Smooth muscle cell (in vitro differentiated cells): ENCODE data around the gene PRR18. TPM values are rescaled to one million over a fixed set of nuclear protein-coding genes. Genes with fewer than 3 reads are reported as not detected.

Experiments
- DNase-seq: peaks from one replicate; lab custom pipeline; 2025; ENCODE audit not compliant: unreplicated experiment; lab: John Stamatoyannopoulos, UW
- H2AFZ ChIP-seq: fragments of 200-600 bp; sonication (generic); 2 replicates; pipeline ENCODE4 v1.6.0; 2016; ENCODE audit warnings: antibody characterized with exemption, low read depth, mild to moderate bottlenecking
- H3F3A ChIP-seq: fragments of 200-600 bp; sonication (generic); 2 replicates; pipeline ENCODE4 v1.6.0; 2017; ENCODE audit warnings: antibody characterized with exemption, low read depth
- H3K27ac ChIP-seq: fragments of 200-600 bp; sonication (generic); 2 replicates; pipeline ENCODE4 v1.5.1; 2016; ENCODE audit warnings: low read depth, mild to moderate bottlenecking
- H3K27me3 ChIP-seq: fragments of 200-600 bp; sonication (generic); 2 replicates; pipeline ENCODE4 v1.6.1; 2016; ENCODE audit warnings: low read depth, mild to moderate bottlenecking
- H3K36me3 ChIP-seq: fragments of 200-600 bp; sonication (generic); 2 replicates; pipeline ENCODE4 v1.5.1; 2016; ENCODE audit warnings: low read depth
- H3K4me1 ChIP-seq: fragments of 200-600 bp; sonication (generic); 2 replicates; pipeline ENCODE4 v1.5.1; 2016; ENCODE audit warnings: low read depth
- H3K4me2 ChIP-seq: fragments of 200-600 bp; sonication (generic); 2 replicates; pipeline ENCODE4 v1.6.0; 2016; ENCODE audit warnings: mild to moderate bottlenecking
- H3K4me3 ChIP-seq: fragments of 200-600 bp; sonication (generic); 2 replicates; pipeline ENCODE4 v1.5.1; 2016; ENCODE audit warnings: mild to moderate bottlenecking
- H3K79me2 ChIP-seq: fragments of 200-600 bp; sonication (generic); 2 replicates; pipeline ENCODE4 v1.6.0; 2016; ENCODE audit warnings: low read depth, mild to moderate bottlenecking
- H3K9ac ChIP-seq: fragments of 200-600 bp; sonication (generic); 2 replicates; pipeline ENCODE4 v1.6.0; 2016; ENCODE audit warnings: low read depth
- H3K9me3 ChIP-seq: fragments of 200-600 bp; sonication (generic); replicated peaks from 2 replicates; pipeline ENCODE4 v1.5.1; 2016; ENCODE audit warnings: low read depth
- H4K20me1 ChIP-seq: fragments of 200-600 bp; sonication (generic); 2 replicates; pipeline ENCODE4 v1.6.0; 2016; ENCODE audit warnings: low read depth
- WGBS: methylation state at CpG from one replicate; pipeline ENCODE4 v1.1.7; 2016; ENCODE audit warnings: low lambda C conversion rate; 5-methylcytosine and 5-hydroxymethylcytosine counted together
- polyA plus RNA-seq: library from polyadenylated mRNA; unstranded; fragments of >200 nt; fragmentation: Nextera tagmentation; extraction: Ambion mirVana; gene quantifications from 2 replicates; pipeline ENCODE4 v1.2.1, GENCODE V29; 2016
- total RNA-seq: library from RNA; depleted of rRNA; stranded (reverse); fragments of >200 nt; gene quantifications from 2 replicates; pipeline ENCODE4 v1.2.3, GENCODE V29; 2014
- TF ChIP-seq, protein P1 (sequence below): fragments of 200-600 bp; sonication (generic); IDR thresholded peaks from 2 replicates; pipeline ENCODE4 v1.5.1; 2017; ENCODE audit warnings: borderline replicate concordance, mild to moderate bottlenecking, antibody characterized with exemption; ENCODE audit not compliant: insufficient read depth, poor library complexity, severe bottlenecking

PRR18 gene
- total and polyA plus RNA-seq, 2 experiments from 2014 or later, result not detected

DNA sequence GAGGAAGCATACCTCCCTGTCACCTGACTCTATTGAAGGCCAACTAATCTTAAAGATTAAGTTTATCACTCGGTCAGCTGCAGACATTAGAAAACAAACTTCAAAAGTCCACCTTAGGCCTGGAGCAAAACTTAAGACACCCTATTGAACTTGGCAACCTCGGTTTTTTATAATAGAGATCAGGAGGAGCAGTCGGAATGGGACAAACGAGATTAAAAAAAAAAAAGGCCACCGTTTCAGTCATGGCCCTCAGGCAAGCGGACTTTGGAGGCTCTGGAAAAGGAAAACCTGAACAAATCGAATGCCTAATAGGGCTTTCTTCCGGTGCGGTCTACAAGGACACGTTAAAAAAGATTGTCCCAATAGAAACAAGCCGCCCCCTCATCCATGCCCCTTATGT is 7.2 kb upstream of the PRR18 start:
- Histone ChIP-seq H3K4me1 (no peaks in the 10 kb centered on the region), H3K4me2 (no peak overlapping the region), H3K27ac (no peak overlapping the region), H4K20me1 (peaks cover 4% of the 10 kb centered on the region), H3K9ac (no peak overlapping the region), H2AFZ (no peak overlapping the region), H3K9me3 (no peaks in the 10 kb centered on the region), H3K36me3 (no peaks in the 10 kb centered on the region), H3K27me3 (peaks cover 6% of the 10 kb centered on the region), H3K4me3 (no peak overlapping the region), H3F3A (no peaks in the 10 kb centered on the region), H3K79me2 (no peaks in the 10 kb centered on the region)
- WGBS, result 94% methylated on average over 11 of the region's 11 CpGs
- TF ChIP-seq, protein P1, sequence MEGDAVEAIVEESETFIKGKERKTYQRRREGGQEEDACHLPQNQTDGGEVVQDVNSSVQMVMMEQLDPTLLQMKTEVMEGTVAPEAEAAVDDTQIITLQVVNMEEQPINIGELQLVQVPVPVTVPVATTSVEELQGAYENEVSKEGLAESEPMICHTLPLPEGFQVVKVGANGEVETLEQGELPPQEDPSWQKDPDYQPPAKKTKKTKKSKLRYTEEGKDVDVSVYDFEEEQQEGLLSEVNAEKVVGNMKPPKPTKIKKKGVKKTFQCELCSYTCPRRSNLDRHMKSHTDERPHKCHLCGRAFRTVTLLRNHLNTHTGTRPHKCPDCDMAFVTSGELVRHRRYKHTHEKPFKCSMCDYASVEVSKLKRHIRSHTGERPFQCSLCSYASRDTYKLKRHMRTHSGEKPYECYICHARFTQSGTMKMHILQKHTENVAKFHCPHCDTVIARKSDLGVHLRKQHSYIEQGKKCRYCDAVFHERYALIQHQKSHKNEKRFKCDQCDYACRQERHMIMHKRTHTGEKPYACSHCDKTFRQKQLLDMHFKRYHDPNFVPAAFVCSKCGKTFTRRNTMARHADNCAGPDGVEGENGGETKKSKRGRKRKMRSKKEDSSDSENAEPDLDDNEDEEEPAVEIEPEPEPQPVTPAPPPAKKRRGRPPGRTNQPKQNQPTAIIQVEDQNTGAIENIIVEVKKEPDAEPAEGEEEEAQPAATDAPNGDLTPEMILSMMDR, result no peak
- DNase-seq, result no peak

DNA sequence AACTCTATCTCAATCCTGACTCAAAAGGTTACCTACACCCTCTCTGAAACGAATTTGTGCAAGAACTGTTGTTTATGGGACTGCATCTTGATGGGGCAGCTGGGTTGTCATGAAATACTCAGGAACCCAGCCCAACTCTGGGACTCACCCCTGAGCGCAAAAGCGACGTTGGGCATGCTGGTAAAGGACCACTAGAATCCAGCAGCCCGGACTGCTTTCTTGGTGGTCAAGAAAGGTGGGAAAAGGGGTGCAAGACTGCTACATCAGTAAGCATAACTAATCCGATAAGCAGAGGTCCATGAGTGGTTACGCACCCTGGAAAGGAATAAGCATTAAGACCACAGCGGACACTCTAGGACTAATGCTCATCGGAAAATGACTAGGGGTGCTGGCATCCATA is 6.3 kb upstream of the PRR18 start:
- H2AFZ ChIP-seq, result no peak overlapping the region

DNA sequence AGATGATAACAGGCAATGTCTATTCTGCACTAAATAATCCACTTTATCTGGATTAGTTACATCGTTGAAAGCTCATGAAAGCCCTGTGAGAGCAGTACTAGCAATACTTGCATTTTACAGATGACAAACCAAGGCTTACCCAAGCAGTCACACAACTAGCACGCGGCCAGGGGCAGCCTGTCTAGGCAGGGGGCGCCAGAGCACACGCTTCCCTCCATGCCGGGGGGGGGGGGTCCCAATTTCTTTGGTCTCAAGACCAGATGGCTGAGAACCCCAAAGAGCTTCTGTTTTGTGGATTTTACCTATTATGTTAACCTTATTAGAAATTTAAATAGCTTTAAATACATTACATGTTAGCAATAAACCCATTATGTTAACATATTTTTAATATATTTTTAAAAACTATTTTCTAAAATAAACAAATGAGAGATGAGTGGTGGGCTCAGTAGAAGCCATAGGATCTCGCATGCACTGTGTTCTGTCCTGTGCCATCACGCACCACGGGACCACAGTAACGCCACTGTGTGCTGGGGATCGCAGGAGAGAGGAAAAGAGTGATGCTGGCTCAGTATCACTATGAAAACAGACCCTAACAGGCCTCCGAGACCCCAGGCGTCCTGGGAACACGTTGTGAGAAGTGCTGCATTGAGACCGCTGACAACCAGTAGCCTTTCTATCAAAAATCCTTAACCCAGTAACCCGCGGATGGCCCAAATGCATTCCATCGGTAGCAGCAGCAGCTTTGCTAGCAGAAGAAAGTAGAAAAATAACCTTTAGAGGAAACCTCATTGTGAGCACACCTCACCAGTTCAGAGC is 5.3 kb upstream of the PRR18 start:
- Histone ChIP-seq H3K4me2 (no peak overlapping the region), H3F3A (no peaks in the 10 kb centered on the region), H3K79me2 (no peaks in the 10 kb centered on the region), H3K4me3 (no peak overlapping the region), H3K36me3 (no peaks in the 10 kb centered on the region), H3K27ac (no peak overlapping the region), H3K27me3 (peaks cover 26% of the 10 kb centered on the region), H4K20me1 (no peaks in the 10 kb centered on the region), H3K4me1 (peaks cover 6% of the 10 kb centered on the region), H3K9me3 (no peaks in the 10 kb centered on the region), H2AFZ (no peak overlapping the region), H3K9ac (no peak overlapping the region)
- TF ChIP-seq, protein P1, result peak; percentile 65
- WGBS, result 55% methylated on average over 18 of the region's 18 CpGs
- no peak for DNase-seq

More for the DNA sequence above, 6.3 kb upstream of the PRR18 start:
- Histone ChIP-seq H3F3A (no peaks in the 10 kb centered on the region), H3K27ac (no peak overlapping the region), H3K79me2 (no peaks in the 10 kb centered on the region), H3K36me3 (no peaks in the 10 kb centered on the region), H3K4me3 (no peak overlapping the region), H3K4me2 (no peak overlapping the region), H3K4me1 (no peaks in the 10 kb centered on the region), H3K27me3 (peaks cover 16% of the 10 kb centered on the region), H3K9ac (no peak overlapping the region), H3K9me3 (no peaks in the 10 kb centered on the region), H4K20me1 (no peaks in the 10 kb centered on the region)
- TF ChIP-seq, protein P1, result no peak
- WGBS, result 83% methylated on average over 9 of the region's 9 CpGs
- no peak for DNase-seq

DNA sequence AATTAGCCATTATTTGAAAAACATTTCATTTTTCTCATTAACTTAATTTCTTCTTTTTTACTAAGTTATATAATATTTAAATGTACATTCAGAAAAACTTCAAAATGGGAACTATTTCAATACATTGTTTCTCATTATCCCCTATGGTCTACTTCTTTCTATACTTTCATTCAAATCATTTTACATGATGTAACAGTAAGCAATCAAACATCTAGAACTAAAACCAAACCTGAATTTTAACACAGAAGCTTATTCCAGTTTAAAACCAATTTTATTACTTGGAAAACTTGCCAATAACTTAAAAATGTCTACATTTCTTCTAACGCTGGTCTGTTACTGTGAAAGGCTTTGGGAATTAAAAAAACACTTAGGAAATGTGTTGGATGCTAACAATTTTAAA is 4.6 kb upstream of the PRR18 start:
- Histone ChIP-seq H3K4me3 (no peak overlapping the region), H3K9ac (no peak overlapping the region), H3F3A (no peaks in the 10 kb centered on the region), H3K79me2 (no peaks in the 10 kb centered on the region), H3K4me1 (peaks cover 9% of the 10 kb centered on the region), H2AFZ (no peak overlapping the region), H3K27ac (no peak overlapping the region), H3K4me2 (no peak overlapping the region), H3K9me3 (no peaks in the 10 kb centered on the region), H4K20me1 (no peaks in the 10 kb centered on the region), H3K36me3 (no peaks in the 10 kb centered on the region), H3K27me3 (peaks cover 32% of the 10 kb centered on the region)
- no peak for DNase-seq
- TF ChIP-seq, protein P1, result no peak
- WGBS, result 90% methylated on average over 1 of the region's 1 CpG
